Liver (tissue), 3 donors: ENCODE measurements around the gene NMD3.

ENCODE experiments used
- CTCF ChIP-seq: fragments of 150-350 bp; IDR thresholded peaks from 2 replicates; pipeline ENCODE4 v1.5.1; 2017; ENCODE audit warnings: improper control_type of control experiment, low read depth, low read length; ENCODE audit not compliant: missing input control
- JUND ChIP-seq, 2 donors: IDR thresholded peaks; 2 replicates each; pipeline ENCODE4 v1.6.1; 2016; ENCODE audit warnings: antibody characterized with exemption in 2 of 2
- RXRA ChIP-seq, 2 donors: IDR thresholded peaks; 2 replicates each; pipeline ENCODE4 v1.6.1; 2017 to 2018; ENCODE audit warnings: antibody characterized with exemption in 2 of 2, mild to moderate bottlenecking in 1 of 2
- SP1 ChIP-seq: IDR thresholded peaks from 2 replicates; pipeline ENCODE4 v1.6.1; 2018; ENCODE audit warnings: antibody characterized with exemption, mild to moderate bottlenecking
- ZBTB33 ChIP-seq: IDR thresholded peaks from 2 replicates; pipeline ENCODE4 v1.6.1; 2016; ENCODE audit warnings: antibody characterized with exemption
- donor health status: healthy.
- donor health status: healthy.

DNA sequence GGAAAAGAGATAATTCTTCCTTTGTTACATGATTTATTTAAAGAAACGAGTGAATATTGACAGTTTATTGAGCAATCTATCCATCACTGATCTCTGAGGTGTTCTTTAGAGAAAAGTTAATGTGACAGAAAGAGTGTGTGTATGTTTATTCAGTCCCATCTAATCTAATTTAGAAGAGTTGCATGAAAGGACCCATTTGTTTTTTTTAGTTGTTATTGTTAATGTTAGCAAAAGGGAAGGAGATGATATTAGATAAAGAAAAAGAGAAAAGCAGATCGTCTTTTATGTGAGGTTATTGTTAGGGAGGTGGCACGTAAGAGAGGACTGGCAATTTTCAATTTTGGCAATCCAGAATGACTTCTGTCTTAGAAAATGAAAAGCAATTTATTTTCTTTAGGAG is 46.5 kb downstream of the NMD3 start:
- no peak for TF ChIP-seq CTCF
- TF ChIP-seq JUND (IDR thresholded peaks at IDR 0.05) = no peak
- no peak for TF ChIP-seq RXRA (IDR thresholded peaks at IDR 0.05)
- TF ChIP-seq SP1 = no peak
- TF ChIP-seq ZBTB33 = no peak
